ENCODE measurements around the gene ARHGAP23. TPM values are rescaled to one million over a fixed set of nuclear protein-coding genes. Genes with fewer than 3 reads are reported as not detected.

Gene ARHGAP23
- total and polyA plus RNA-seq, 2 experiments from 2014 or later = 16.0 to 30.0 TPM

DNA sequence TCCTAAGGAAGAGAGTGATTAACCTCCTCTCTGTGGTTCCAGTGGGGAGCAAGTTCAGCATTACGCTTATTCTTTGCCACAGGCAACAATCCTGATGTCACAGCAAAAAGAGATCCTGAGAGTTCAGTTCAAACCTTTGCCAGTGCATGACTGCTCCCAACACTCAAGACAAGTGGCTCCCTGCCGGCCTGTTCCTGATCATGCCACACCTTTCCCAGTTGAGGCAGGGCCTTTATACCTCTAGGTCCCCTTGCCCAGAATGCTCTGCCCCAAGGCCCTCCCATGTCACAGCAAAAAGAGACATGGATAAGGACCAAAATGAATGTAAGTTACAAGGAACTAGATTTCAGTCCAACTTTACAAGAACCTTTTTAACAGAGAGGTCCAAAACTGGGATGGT lies 31.0 kb upstream of the ARHGAP23 start:
- TF ChIP-seq, protein P1, sequence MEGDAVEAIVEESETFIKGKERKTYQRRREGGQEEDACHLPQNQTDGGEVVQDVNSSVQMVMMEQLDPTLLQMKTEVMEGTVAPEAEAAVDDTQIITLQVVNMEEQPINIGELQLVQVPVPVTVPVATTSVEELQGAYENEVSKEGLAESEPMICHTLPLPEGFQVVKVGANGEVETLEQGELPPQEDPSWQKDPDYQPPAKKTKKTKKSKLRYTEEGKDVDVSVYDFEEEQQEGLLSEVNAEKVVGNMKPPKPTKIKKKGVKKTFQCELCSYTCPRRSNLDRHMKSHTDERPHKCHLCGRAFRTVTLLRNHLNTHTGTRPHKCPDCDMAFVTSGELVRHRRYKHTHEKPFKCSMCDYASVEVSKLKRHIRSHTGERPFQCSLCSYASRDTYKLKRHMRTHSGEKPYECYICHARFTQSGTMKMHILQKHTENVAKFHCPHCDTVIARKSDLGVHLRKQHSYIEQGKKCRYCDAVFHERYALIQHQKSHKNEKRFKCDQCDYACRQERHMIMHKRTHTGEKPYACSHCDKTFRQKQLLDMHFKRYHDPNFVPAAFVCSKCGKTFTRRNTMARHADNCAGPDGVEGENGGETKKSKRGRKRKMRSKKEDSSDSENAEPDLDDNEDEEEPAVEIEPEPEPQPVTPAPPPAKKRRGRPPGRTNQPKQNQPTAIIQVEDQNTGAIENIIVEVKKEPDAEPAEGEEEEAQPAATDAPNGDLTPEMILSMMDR (IDR thresholded peaks at IDR 0.05; ENCODE audit: poor library complexity) = no peak
- TF ChIP-seq EZH2phosphoT487 (IDR thresholded peaks at IDR 0.05; ENCODE audit: low read depth, severe bottlenecking, unreplicated experiment) (no peak), EZH2 (IDR thresholded peaks at IDR 0.05; ENCODE audit: borderline replicate concordance) (no peak)
- 91% methylated on average over 2 of the region's 2 CpGs for WGBS (ENCODE audit: low lambda C conversion rate, missing lambda C conversion rate)
- Histone ChIP-seq H4K20me1 (ENCODE audit: insufficient read depth, poor library complexity, severe bottlenecking) (no peaks in the 10 kb centered on the region), H3K4me2 (no peak overlapping the region), H3K4me3 (no peak overlapping the region), H3K4me1 (ENCODE audit: insufficient read depth) (no peaks in the 10 kb centered on the region), H3K9me2 (replicated peaks; ENCODE audit: insufficient read depth) (no peaks in the 10 kb centered on the region), H3K27ac (no peak overlapping the region), H3K27me3 (no peaks in the 10 kb centered on the region), H3K79me2 (no peaks in the 10 kb centered on the region), H2AFZ (no peak overlapping the region), H3K9me3 (ENCODE audit: low read depth) (no peaks in the 10 kb centered on the region), H3K36me3 (replicated peaks; ENCODE audit: insufficient read depth, low read depth) (peaks cover 5% of the 10 kb centered on the region)
- no peak for DNase-seq (ENCODE audit: low spot score)

DNA sequence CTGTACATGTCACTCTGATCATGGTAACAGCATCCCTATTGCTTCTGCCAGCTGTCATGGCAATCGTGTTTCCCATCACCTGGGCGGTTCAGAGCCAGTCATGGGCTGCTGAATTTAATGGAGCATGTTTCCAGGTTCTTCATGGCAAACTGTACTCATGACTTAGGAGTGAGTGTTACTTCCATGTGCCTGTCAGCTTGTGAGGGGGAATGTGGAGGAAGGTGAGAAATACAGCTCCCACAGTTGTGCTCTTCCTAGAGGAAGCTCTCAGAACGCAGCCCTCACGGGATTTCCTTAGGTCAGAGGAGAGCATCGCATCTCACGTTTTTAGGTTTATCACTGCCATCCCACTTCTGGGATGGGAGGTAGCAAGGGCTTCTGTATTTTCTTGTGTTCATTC lies 28.0 kb upstream of the ARHGAP23 start:
- TF ChIP-seq, protein P1 (IDR thresholded peaks at IDR 0.05; ENCODE audit: poor library complexity) = no peak
- TF ChIP-seq EZH2phosphoT487 (IDR thresholded peaks at IDR 0.05; ENCODE audit: low read depth, severe bottlenecking, unreplicated experiment) = no peak
- TF ChIP-seq EZH2 (IDR thresholded peaks at IDR 0.05; ENCODE audit: borderline replicate concordance) = no peak
- Histone ChIP-seq H3K4me1 (ENCODE audit: insufficient read depth) (no peaks in the 10 kb centered on the region), H3K36me3 (replicated peaks; ENCODE audit: insufficient read depth, low read depth) (peaks cover 5% of the 10 kb centered on the region)

DNA sequence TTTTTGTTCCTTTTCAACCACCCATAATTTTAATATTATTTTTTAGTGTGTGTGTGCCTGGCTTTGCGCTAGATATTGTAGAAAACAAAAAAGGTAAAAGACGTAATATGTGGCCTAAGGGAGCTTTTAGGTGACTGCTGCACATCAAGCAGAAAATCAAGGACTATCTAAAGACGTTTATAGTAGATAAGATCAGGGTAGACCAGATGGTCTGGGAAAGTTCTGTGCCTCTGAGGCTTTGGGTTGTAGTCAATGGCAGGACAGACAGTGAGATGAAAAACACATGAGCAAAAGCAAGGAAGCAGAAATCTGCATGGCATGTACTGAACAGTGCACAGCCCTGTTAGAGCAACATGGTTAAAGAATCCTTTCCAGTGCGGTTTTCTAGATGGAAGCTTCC lies 26.8 kb upstream of the ARHGAP23 start:
- H3K27ac ChIP-seq = no peak overlapping the region
- H3K36me3 ChIP-seq (replicated peaks; ENCODE audit: insufficient read depth, low read depth) = peaks cover 5% of the 10 kb centered on the region
- H3K27me3 ChIP-seq = no peaks in the 10 kb centered on the region
- DNase-seq (ENCODE audit: low spot score) = no peak
- H3K9me2 ChIP-seq (replicated peaks; ENCODE audit: insufficient read depth) = no peaks in the 10 kb centered on the region
- H3K4me2 ChIP-seq = no peak overlapping the region
- H2AFZ ChIP-seq = no peak overlapping the region
- H3K9me3 ChIP-seq (ENCODE audit: low read depth) = no peaks in the 10 kb centered on the region
- H4K20me1 ChIP-seq (ENCODE audit: insufficient read depth, poor library complexity, severe bottlenecking) = no peaks in the 10 kb centered on the region
- no peak overlapping the region for H3K4me3 ChIP-seq
- TF ChIP-seq EZH2 (IDR thresholded peaks at IDR 0.05; ENCODE audit: borderline replicate concordance) = no peak
- no peak for TF ChIP-seq EZH2phosphoT487 (IDR thresholded peaks at IDR 0.05; ENCODE audit: low read depth, severe bottlenecking, unreplicated experiment)
- TF ChIP-seq, protein P1 (IDR thresholded peaks at IDR 0.05; ENCODE audit: poor library complexity) = no peak
- 75% methylated on average over 4 of the region's 4 CpGs for WGBS (ENCODE audit: low lambda C conversion rate, missing lambda C conversion rate)
- no peaks in the 10 kb centered on the region for H3K4me1 ChIP-seq (ENCODE audit: insufficient read depth)
- no peaks in the 10 kb centered on the region for H3K79me2 ChIP-seq

More for the DNA sequence above, 28.0 kb upstream of the ARHGAP23 start:
- Histone ChIP-seq H3K79me2 (no peaks in the 10 kb centered on the region), H3K4me2 (no peak overlapping the region), H4K20me1 (ENCODE audit: insufficient read depth, poor library complexity, severe bottlenecking) (no peaks in the 10 kb centered on the region), H3K4me3 (no peak overlapping the region), H2AFZ (no peak overlapping the region), H3K27me3 (no peaks in the 10 kb centered on the region), H3K9me3 (ENCODE audit: low read depth) (no peaks in the 10 kb centered on the region), H3K27ac (no peak overlapping the region), H3K9me2 (replicated peaks; ENCODE audit: insufficient read depth) (no peaks in the 10 kb centered on the region)
- 95% methylated on average over 6 of the region's 6 CpGs for WGBS (ENCODE audit: low lambda C conversion rate, missing lambda C conversion rate)
- no peak for DNase-seq (ENCODE audit: low spot score)

DNA sequence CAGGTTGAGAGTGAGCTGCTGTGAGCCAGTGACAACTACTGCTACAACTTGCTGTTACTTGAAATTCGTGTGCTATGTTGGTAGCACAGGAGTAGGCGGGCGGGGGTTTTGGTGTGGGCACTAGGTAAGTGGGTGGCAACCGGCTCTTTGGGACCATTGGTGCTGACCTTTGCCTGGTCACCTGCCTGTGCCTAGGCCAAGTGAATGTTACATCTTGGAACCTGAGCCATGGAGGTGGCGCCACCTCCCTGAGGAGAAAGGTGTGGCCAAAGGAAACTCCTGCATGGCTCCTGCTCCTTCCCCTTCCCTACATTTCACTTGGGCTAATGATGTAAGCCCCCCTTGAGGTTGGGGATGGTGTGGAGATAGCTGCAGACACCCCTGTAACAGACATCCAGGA lies 25.4 kb upstream of the ARHGAP23 start:
- H3K9me2 ChIP-seq (replicated peaks; ENCODE audit: insufficient read depth) = no peaks in the 10 kb centered on the region
- no peak overlapping the region for H2AFZ ChIP-seq
- H3K27ac ChIP-seq = no peak overlapping the region
- H3K4me3 ChIP-seq = no peak overlapping the region
- H3K4me1 ChIP-seq (ENCODE audit: insufficient read depth) = no peaks in the 10 kb centered on the region
- no peak overlapping the region for H3K4me2 ChIP-seq
- no peak for DNase-seq (ENCODE audit: low spot score)
- no peaks in the 10 kb centered on the region for H3K27me3 ChIP-seq
- H3K36me3 ChIP-seq (replicated peaks; ENCODE audit: insufficient read depth, low read depth) = peaks cover 5% of the 10 kb centered on the region
- WGBS (ENCODE audit: low lambda C conversion rate, missing lambda C conversion rate) = 95% methylated on average over 5 of the region's 5 CpGs
- no peaks in the 10 kb centered on the region for H3K9me3 ChIP-seq (ENCODE audit: low read depth)
- no peaks in the 10 kb centered on the region for H3K79me2 ChIP-seq
- TF ChIP-seq EZH2 (IDR thresholded peaks at IDR 0.05; ENCODE audit: borderline replicate concordance) = no peak
- no peaks in the 10 kb centered on the region for H4K20me1 ChIP-seq (ENCODE audit: insufficient read depth, poor library complexity, severe bottlenecking)

Data from hepatocyte (in vitro differentiated cells).